H1 (cell line): ENCODE measurements around the gene CATSPERD. TPM values are rescaled to one million over a fixed set of nuclear protein-coding genes. Genes with fewer than 3 reads are reported as not detected.

Experiments used
- BCL11A ChIP-seq, 2 experiments: IDR thresholded peaks; one replicate each; pipeline ENCODE4 v1.6.1; 2011; ENCODE audit warnings: low read depth in 2 of 2, low read length in 2 of 2, mild to moderate bottlenecking in 2 of 2
- GABPA ChIP-seq: IDR thresholded peaks from 2 replicates; pipeline ENCODE4 v1.6.1; 2011; ENCODE audit warnings: mild to moderate bottlenecking, low read length, moderate library complexity, borderline replicate concordance; ENCODE audit not compliant: insufficient read depth
- KDM5A ChIP-seq: fragments of 200-600 bp; IDR thresholded peaks from 2 replicates; pipeline ENCODE4 v1.7.1; 2012; ENCODE audit warnings: mild to moderate bottlenecking, low read length, inconsistent platforms, mixed read lengths
- POLR2A ChIP-seq, 2 experiments: IDR thresholded peaks; 1 replicate in 1 of 2; 2 replicates in 1 of 2; pipeline ENCODE4 v1.6.1; 2011; ENCODE audit warnings: low read depth in 2 of 2, low read length in 2 of 2, mild to moderate bottlenecking in 2 of 2; ENCODE audit errors: control extremely low read depth in 1 of 2
- RBBP5 ChIP-seq: IDR thresholded peaks from 2 replicates; pipeline ENCODE4 v1.7.1; 2012; ENCODE audit warnings: low read depth, mild to moderate bottlenecking, inconsistent platforms, low read length, moderate library complexity, borderline replicate concordance
- SAP30 ChIP-seq: fragments of 300-600 bp; sonication (generic); IDR thresholded peaks from 2 replicates; pipeline ENCODE4 v1.7.1; 2012; ENCODE audit warnings: low read length, moderate library complexity, mild to moderate bottlenecking, inconsistent platforms; ENCODE audit not compliant: insufficient read depth, insufficient replicate concordance
- SP1 ChIP-seq: IDR thresholded peaks from 2 replicates; pipeline ENCODE4 v1.6.1; 2011; ENCODE audit warnings: low read depth, low read length
- polyA plus RNA-seq, 7 experiments: library from polyadenylated mRNA; depleted of rRNA in 3 of 7; stranded (reverse) in 5 of 7; unstranded in 2 of 7; fragments of >200 nt in 5 of 7; fragments of 200-250 nt in 2 of 7; gene quantifications; 1 replicate in 5 of 7; 2 replicates in 1 of 7; 4 replicates in 1 of 7; pipeline versions ENCODE4 v1.2.1 to v1.2.3, GENCODE V29; 2011 to 2013; ENCODE audit warnings: missing spikeins in 2 of 7, mixed read lengths in 2 of 7
- total RNA-seq: library from RNA; stranded (reverse); fragmentation: NEBNext Ultra II Directional; extraction: Animal tissue kit (Norgen Biotek cat#: 25700); gene quantifications from 2 replicates; pipeline ENCODE4 v1.2.1, GENCODE V29; 2021

The CATSPERD gene
- total and polyA plus RNA-seq, 2 of the 8 experiments (the other 6 are each of a cell fraction or from before 2014, with no cell fraction given), result 0.12 TPM; not detected in 1

DNA sequence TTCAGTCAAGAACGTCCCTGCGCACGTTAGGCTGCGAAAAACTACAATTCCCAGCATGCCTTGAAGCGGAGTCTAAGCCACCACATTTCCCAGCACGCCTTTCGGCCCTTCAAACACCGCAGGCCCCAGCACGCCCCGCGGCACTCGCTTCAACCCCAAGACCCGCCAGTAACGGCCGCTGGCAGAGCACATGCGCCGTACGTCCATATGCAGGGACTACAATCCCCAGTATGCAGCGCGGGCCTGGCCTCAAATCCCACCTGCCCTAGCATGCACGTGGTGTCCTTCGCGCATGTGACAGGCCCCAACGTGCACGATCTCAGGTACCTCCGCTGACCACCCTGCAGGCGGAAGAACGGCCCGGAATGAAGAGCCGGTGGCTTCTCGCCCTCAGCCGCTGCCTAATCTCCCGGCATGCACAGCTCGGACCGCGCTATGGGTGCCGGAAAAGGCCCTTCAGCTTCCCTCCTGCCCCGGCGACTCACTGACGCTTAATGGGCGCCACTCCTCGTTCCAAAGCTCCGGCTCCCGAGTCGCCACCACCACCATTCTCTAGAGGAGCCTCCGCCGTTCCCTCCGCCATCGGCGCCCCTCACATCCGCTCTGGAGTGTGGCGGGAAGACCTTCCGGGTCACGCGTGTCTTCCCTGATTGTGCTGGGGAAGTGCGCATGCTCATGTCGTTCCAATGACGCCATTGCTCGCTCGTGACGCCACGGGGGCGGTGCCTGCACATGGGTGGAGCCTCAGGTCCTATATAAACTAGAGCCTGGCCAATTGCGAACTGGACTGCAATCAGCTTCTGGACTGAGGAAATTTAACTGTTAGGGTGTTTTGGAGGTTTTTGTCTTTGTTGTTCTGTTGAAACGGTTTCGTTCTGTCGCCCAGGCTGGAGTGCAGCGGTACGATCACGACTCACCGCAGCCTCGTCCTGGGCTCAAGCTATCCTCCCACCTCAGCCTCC, 70.4 kb downstream of the CATSPERD start, which contains the start of gene DUS3L (continued):
- TF ChIP-seq RBBP5 (peak; percentile 87), POLR2A (IDR thresholded peaks at IDR 0.05; ENCODE audit: control extremely low read depth in 1 of 2, low read depth in 2 of 2, low read length in 2 of 2) (peak in 1 of 2 experiments; percentile 87; a peak in 2 of 3 replicates), KDM5A (no peak), GABPA (peak; percentile 75; the same call in 1 of the 2 replicates), BCL11A (IDR thresholded peaks at IDR 0.05; ENCODE audit: low read depth in 2 of 2, low read length in 2 of 2) (no peak), SP1 (peak; percentile 73; the same call in 1 of the 2 replicates), SAP30 (peak; percentile 98)
